ENCODE measurements around the gene SCO2.

DNA sequence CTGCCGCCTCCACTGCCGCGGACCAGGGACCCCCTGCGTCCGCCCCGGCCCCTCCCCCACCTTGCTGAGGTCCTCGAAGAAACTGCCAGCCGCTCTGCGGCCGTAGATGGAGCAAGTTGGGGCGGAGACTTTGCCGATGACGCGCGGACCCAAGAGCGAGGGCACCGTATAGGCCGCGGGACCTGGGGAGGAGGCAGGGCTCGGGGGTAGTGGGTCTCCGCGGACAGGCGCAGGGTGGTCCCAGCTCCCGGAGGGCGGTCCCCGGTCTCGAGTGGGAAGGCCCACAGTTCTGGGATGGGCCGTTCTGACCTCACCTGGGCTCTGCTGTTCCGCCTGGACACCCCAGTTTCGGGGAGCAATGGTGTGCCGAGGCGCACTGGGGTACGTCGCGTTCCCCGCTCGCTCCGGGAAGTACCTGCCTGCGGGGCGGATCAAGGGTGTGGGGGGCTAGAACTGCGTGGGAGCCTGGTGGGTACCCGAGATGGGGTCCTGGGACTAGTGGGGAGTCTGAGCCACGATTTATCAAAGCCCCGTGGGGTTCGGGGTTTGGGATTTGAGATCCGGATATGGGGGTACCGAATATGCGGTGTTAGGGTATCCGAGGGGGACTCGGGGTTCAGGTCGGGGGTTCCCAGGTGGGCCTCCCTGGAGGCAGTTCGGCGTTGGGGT is 5.6 kb upstream of the SCO2 start:
- TF ChIP-seq HDAC8 (tag; IDR thresholded peaks at IDR 0.05) (no peak), TCF7L2 (IDR thresholded peaks at IDR 0.05; ENCODE audit: low read depth, low read length) (no peak), MCM7 (IDR thresholded peaks at IDR 0.05) (no peak), CXXC5 (CRISPR knock-in tag; IDR thresholded peaks at IDR 0.05) (no peak)
